ENCODE data around the gene IPCEF1.
A peak's percentile ranks its signal among the peaks of the same experiment; 100 is the strongest.

DNA sequence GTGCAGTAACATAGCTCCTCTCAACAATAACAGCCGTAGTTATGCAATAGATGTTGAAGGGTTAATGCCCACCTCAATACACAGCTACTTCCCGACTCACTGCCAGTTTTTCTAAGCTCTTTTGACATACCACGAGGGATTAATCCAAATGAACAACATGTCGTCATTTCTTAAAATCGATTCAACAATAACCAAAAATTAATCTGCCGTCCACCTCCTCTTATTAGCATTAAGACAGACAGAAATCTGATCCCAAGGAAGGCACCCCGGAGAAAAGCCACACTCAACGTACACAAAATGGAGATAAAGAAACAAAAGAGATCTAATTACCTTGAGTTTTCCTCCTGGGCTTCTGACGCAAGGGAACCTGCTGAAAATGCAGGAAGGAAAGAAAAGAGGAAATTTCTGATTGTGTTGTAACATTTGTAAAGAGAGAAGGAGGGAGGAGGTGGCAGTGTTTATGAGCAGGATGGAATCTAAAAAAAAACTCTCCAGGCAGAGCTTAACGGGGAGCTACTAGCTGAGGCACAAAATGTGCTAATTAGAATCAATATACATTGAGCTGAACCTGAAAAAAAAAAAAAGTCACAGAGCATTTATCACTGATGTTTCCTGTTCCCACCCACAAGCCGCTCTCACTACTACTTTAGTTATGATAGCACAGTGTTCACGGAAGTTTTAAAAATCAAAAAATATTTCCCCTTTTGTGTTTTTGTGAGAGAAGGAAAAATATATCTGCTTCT, 109.3 kb downstream of the IPCEF1 start:
- TF ChIP-seq, protein P1, sequence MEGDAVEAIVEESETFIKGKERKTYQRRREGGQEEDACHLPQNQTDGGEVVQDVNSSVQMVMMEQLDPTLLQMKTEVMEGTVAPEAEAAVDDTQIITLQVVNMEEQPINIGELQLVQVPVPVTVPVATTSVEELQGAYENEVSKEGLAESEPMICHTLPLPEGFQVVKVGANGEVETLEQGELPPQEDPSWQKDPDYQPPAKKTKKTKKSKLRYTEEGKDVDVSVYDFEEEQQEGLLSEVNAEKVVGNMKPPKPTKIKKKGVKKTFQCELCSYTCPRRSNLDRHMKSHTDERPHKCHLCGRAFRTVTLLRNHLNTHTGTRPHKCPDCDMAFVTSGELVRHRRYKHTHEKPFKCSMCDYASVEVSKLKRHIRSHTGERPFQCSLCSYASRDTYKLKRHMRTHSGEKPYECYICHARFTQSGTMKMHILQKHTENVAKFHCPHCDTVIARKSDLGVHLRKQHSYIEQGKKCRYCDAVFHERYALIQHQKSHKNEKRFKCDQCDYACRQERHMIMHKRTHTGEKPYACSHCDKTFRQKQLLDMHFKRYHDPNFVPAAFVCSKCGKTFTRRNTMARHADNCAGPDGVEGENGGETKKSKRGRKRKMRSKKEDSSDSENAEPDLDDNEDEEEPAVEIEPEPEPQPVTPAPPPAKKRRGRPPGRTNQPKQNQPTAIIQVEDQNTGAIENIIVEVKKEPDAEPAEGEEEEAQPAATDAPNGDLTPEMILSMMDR (IDR thresholded peaks at IDR 0.05): no peak
- peak in 1 of 3 donors; percentile 20 for TF ChIP-seq POLR2A (IDR thresholded peaks at IDR 0.05)
